PFSK-1 (cell line): ENCODE data around the gene MSANTD1.

Experiments used
- FOXP2 ChIP-seq: optimal IDR thresholded peaks from 2 replicates; pipeline ENCODE3; 2011; ENCODE audit warnings: borderline replicate concordance, control low read depth, inconsistent platforms; ENCODE audit not compliant: insufficient read depth; ENCODE audit errors: extremely low read length, extremely low read depth
- POLR2AphosphoS5 ChIP-seq: IDR thresholded peaks from 2 replicates; pipeline ENCODE4 v1.6.1; 2012; ENCODE audit warnings: low read depth, mild to moderate bottlenecking, control low read depth, low read length, moderate library complexity
- SIN3A ChIP-seq: IDR thresholded peaks from 2 replicates; pipeline ENCODE4 v1.6.1; 2012; ENCODE audit warnings: mild to moderate bottlenecking, low read length, moderate library complexity, borderline replicate concordance; ENCODE audit not compliant: insufficient read depth
- TAF1 ChIP-seq: IDR thresholded peaks from 2 replicates; pipeline ENCODE4 v1.6.1; 2012; ENCODE audit warnings: low read length, control low read depth, borderline replicate concordance; ENCODE audit not compliant: insufficient read depth
- TF ChIP-seq, protein P1 (sequence below), 2 experiments: IDR thresholded peaks; 2 replicates each; pipeline versions ENCODE4 v1.6.1 to v1.8.0; 2011 to 2012; ENCODE audit warnings: low read depth in 2 of 2, low read length in 2 of 2, control low read depth in 1 of 2, inconsistent platforms in 1 of 2, mild to moderate bottlenecking in 1 of 2, moderate library complexity in 1 of 2; ENCODE audit not compliant: insufficient read depth in 1 of 2

DNA sequence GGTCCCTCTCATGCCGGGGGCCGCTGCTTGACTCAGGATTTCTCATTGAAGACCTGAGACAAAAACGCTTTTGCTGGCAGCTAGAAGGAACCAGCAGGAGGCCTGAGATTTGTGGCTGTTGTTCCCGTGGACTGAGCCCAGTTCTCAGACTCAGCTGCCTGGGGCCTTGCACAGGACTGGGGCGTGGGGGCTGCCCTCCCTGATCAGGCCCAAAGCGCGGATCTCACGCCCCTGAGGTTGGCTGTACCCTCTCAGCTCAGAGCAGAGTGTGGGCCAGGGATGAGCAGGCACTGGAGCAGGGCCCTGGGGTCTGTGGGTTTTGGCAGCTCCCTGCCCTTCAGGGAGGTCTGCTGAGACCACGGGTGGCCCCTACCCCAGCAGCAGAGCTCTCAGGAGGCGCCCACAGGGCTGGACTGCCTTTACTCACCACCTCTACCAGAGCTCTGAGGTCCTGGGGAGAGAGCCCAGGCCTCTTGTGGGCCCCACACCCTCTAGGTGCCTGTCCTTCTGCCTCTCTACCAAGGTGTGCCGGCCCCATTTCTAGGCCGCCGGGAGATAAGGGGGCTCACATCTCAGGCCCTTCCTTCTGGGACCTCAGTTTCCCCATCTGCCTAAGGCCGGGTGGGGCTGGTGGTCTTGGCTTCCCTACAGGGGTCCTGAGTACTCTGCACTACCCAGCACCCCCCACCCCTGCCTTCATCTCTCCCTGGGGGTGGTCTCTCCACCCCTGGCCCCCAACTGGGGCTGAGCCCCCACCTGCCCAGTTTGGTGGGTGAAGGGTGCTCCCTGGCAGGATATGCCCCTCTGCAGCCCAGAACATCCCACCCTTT is 5.6 kb downstream of the MSANTD1 start:
- no peak for TF ChIP-seq POLR2AphosphoS5
- TF ChIP-seq TAF1: no peak
- TF ChIP-seq, protein P1, sequence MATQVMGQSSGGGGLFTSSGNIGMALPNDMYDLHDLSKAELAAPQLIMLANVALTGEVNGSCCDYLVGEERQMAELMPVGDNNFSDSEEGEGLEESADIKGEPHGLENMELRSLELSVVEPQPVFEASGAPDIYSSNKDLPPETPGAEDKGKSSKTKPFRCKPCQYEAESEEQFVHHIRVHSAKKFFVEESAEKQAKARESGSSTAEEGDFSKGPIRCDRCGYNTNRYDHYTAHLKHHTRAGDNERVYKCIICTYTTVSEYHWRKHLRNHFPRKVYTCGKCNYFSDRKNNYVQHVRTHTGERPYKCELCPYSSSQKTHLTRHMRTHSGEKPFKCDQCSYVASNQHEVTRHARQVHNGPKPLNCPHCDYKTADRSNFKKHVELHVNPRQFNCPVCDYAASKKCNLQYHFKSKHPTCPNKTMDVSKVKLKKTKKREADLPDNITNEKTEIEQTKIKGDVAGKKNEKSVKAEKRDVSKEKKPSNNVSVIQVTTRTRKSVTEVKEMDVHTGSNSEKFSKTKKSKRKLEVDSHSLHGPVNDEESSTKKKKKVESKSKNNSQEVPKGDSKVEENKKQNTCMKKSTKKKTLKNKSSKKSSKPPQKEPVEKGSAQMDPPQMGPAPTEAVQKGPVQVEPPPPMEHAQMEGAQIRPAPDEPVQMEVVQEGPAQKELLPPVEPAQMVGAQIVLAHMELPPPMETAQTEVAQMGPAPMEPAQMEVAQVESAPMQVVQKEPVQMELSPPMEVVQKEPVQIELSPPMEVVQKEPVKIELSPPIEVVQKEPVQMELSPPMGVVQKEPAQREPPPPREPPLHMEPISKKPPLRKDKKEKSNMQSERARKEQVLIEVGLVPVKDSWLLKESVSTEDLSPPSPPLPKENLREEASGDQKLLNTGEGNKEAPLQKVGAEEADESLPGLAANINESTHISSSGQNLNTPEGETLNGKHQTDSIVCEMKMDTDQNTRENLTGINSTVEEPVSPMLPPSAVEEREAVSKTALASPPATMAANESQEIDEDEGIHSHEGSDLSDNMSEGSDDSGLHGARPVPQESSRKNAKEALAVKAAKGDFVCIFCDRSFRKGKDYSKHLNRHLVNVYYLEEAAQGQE (IDR thresholded peaks at IDR 0.05; ENCODE audit: insufficient read depth in 1 of 2, low read depth in 2 of 2, low read length in 2 of 2): no peak
- no peak for TF ChIP-seq SIN3A
- TF ChIP-seq FOXP2: no peak
